ENCODE results near the gene RAP1A.
"Not testable (repeated sequence)": the region's sequence is repeated elsewhere in the genome, so short reads cannot be mapped to it uniquely, and the experiment has no call there.

The RAP1A gene

GRCh38 chr1:111664652-111665051, 45.1 kb downstream of the RAP1A start:
- no peak for DNase-seq (ENCODE audit: low read depth in 1 of 2, low spot score in 1 of 2)

GRCh38 chr1:111665497-111665896, 45.9 kb downstream of the RAP1A start:
- DNase-seq (ENCODE audit: low read depth in 1 of 2, low spot score in 1 of 2), result no peak

DNA sequence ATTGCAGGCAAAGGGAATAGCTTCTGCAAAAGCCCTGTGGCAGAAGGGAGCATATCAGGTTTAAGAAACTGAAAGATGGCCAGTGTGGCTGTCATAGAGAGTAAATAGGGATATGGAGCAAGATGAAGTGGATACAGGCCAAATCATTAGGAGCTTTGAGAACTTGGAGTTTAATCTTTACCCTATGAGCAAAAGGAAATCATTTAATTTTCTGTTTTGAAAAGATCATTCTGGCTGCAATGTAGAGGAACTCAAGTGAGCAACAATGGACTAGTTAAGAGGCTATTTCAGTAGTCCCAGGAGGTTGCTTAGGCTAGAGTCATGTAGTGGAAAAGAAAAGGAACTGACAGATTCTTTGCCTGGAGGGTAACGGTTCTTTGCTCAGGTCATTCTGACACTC, 47.2 kb downstream of the RAP1A start:
- no peak for DNase-seq (ENCODE audit: low read depth in 1 of 2, low spot score in 1 of 2)

GRCh38 chr1:111669268-111669667, 49.7 kb downstream of the RAP1A start:
- no peak for DNase-seq (ENCODE audit: low read depth in 1 of 2, low spot score in 1 of 2)

DNA sequence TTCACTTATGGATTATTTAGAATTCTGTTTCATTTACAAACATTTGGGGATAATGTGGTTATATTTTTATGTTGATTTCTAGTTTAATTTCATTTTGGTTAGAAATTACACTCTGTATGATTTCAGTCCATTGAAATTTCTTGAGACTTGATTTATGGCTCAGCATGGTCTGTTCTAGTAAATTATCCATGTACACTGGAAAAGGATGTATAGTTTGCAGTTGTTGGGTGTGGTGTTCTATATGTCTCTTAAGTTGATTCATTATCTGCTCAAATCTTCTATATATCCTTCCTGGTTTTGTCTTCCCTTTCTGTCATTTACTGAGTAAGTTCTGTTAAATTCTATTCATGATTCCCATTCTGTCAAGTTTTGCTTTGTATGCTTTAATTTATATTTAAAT, 52.3 kb downstream of the RAP1A start:
- no peak for DNase-seq (ENCODE audit: low read depth in 1 of 2, low spot score in 1 of 2)

- no peak for DNase-seq (ENCODE audit: low read depth in 1 of 2, low spot score in 1 of 2)
Measured at GRCh38 chr1:111672331-111672730, 52.7 kb downstream of the RAP1A start.

GRCh38 chr1:111677604-111678003, 58.0 kb downstream of the RAP1A start:
- no peak for DNase-seq (ENCODE audit: low read depth in 1 of 2, low spot score in 1 of 2)

GRCh38 chr1:111679541-111679940, 60.0 kb downstream of the RAP1A start:
- no peak for DNase-seq (ENCODE audit: low read depth in 1 of 2, low spot score in 1 of 2)

DNA sequence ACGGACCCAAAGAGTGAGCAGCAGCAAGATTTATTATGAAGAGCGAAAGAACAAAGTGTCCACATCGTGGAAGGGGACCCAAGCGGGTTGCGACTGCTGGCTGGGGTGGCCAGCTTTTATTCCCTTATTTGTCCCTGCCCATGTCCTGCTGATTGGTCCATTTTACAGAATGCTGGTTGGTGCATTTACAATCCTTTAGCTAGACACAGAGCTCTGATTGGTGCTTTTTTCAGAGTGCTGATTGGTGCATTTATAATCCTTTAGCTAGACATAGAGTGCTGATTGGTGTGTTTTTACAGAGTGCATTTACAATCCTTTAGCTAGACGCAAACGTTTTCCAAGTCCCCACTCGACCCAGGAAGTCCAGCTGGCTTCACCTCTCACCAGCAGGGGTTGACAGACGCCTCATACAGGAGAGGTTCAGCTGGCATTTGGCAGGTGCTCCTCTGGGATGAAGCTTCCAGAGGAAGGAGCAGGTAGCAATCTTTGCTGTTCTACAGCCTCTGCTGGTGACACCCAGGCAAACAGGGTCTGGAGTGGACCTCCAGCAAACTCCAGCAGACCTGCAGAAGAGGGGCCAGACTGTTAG, 60.7 kb downstream of the RAP1A start:
- not testable (repeated sequence) for DNase-seq (ENCODE audit: low read depth in 1 of 2, low spot score in 1 of 2)

- DNase-seq (ENCODE audit: low read depth in 1 of 2, low spot score in 1 of 2), result not testable (repeated sequence)
Measured at GRCh38 chr1:111685293-111686153, 65.9 kb downstream of the RAP1A start.

DNA sequence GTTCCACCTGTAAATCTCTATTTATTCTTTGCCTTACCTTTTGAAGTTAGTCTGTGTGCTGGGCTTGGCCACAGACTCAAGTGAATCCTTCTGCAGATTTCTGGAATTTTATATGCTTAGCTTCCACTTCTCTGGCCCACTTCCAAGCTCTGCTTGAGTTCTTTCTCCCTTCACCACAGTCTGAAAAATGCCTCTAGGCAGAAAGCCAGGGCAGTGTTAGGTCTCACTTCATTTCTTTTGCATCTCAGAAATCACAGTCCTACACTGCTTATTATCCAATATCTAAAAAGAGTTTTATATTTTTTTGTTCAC, 70.7 kb downstream of the RAP1A start:
- no peak for DNase-seq (ENCODE audit: low read depth in 1 of 2, low spot score in 1 of 2)

- no peak for DNase-seq (ENCODE audit: low read depth in 1 of 2, low spot score in 1 of 2)
Measured at GRCh38 chr1:111691886-111692285, 72.3 kb downstream of the RAP1A start.

DNA sequence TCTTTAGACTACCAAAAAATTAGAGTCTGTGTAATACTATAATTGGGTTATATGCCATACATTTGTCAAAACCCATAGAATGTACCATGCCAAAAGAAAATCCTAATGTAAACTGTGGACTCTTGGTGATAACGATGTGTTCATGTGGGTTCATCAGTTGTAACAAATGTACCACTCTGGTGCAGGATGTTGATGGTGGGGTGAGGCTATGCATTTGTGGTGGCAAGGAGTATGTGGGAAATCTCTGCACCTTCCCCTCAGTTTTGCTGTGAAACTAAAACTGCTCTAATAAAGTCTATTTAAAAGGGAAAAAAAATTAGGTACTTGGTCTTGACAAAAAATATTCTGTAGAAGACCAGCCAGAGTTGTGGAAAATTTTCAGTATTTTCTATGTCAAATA, 76.2 kb downstream of the RAP1A start:
- DNase-seq (ENCODE audit: low read depth in 1 of 2, low spot score in 1 of 2), result no peak

DNA sequence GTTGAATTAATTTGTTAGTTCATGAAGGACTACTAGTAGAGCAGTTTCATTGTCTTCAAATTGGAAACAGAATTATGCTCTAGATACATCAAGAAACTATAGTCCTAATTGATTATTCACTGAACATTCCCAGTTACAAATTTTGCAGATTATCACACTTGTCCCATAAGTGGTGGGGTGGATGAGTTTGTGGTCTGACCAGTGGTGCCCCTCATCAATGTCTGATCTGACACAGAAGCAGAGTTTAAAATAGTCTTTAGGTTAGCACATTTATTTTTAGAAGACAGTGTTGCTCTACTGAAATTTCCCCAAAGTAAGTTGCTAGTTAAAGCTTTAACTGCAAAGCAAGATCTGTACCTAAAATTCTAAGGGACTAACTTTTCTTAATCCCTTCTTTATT, 76.7 kb downstream of the RAP1A start:
- no peak for DNase-seq (ENCODE audit: low read depth in 1 of 2, low spot score in 1 of 2)

GRCh38 chr1:111699268-111699667, 79.7 kb downstream of the RAP1A start:
- no peak for DNase-seq (ENCODE audit: low read depth in 1 of 2, low spot score in 1 of 2)

- DNase-seq (ENCODE audit: low read depth in 1 of 2, low spot score in 1 of 2), result no peak
Measured at GRCh38 chr1:111702504-111703050, 83.0 kb downstream of the RAP1A start.

- no peak for DNase-seq (ENCODE audit: low read depth in 1 of 2, low spot score in 1 of 2)
Measured at GRCh38 chr1:111704240-111704639, 84.7 kb downstream of the RAP1A start.

- DNase-seq (ENCODE audit: low read depth in 1 of 2, low spot score in 1 of 2), result no peak
Measured at GRCh38 chr1:111704776-111705175, 85.2 kb downstream of the RAP1A start.

DNA sequence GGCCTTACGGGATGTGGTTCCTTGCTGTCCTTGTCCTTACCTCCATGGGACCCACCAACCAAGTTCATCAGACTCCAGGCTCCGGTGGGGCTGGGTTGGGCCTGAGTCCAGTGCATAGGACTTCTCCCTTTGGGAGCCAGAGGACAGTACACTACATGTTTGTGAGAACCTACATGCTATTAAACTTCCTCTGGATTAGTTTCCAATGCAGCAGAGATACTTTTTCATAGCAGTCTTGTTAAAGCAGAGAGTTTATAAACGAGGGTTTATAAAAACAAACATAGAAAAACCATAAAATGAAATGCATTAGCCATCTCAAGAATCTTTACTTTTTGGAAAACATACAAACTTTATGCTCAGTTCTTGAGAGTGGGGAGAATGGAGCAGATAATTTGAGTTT, 86.3 kb downstream of the RAP1A start:
- DNase-seq (ENCODE audit: low read depth in 1 of 2, low spot score in 1 of 2), result no peak

DNA sequence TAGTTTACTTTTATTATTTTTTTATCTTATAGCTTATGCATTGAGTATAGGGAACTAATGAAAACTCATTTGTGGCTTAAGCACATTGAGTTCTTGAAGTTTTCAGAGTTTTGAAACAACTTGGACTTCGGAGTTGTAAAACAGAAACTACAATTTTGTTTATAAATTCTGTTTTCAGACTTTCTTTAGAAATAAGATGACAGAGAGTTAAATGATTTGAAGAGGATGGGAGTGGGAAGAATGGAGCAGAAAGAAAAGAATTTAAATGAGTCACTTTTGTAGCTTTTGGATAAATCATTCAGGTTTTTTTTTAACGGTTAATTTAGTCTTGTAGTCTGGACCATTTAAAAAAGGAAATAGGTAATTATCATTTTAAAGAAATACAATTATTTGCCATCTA, 87.3 kb downstream of the RAP1A start:
- no peak for DNase-seq (ENCODE audit: low read depth in 1 of 2, low spot score in 1 of 2)

DNA sequence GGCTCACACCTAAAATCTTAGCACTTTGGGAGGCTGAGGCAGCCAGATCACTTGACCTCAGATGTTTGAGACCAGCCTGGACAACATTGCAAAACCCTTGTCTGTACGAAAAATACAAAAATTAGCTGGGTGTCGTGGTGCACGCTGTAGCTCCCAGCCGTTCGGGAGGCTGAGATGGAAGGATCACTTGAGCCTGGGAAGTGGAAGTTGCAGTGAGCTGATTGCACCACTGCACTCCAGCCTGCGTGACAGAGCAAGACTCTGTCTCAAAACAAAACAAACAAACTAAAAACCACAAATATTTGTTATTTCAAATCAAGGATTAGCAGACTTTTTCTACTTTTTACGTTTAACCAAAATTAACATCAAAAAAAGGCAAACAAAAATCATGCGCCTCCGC, 88.3 kb downstream of the RAP1A start:
- no peak for DNase-seq (ENCODE audit: low read depth in 1 of 2, low spot score in 1 of 2)

DNA sequence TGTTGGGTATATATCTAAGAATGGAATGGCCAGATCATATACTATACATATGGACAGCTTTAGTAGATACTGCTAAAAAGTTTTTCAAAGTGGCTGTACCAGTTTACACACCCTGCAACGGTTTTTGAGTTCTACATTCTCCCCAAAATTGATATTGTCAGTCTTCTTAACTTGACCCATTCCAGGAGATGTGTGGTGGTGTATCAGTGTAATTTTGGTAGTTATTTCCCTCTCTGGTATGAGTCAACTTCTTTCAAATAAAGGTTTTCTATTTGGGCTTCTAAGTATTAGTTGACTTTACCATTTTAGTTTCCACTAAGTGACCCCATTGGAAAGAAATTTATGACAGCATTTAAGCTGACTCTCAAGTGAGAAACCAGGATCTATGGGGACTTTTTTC, 90.4 kb downstream of the RAP1A start:
- DNase-seq (ENCODE audit: low read depth in 1 of 2, low spot score in 1 of 2), result no peak

DNA sequence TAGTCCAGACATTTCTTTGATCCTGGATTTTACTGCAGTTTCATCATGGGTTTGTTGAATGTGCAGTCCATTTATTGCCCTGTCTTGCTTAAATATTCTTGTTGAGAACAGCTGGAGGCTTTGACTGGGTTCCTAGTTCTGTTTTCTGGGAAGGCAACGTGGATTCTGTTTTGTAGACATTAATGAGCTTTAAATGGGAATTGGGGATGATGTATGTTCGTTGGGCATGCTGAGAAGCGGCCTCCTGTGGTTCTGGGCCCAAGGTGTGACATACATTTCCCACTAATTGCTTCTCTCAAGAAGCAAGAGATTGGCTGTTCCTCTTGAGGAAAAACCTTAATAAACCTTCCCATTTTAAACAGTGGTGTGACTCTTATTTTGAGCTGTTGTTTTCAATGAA, 96.7 kb downstream of the RAP1A start:
- DNase-seq (ENCODE audit: low read depth in 1 of 2, low spot score in 1 of 2), result no peak
